OCI-LY1 (cell line): ENCODE measurements around the gene RBSN.

ENCODE experiments used
- H2AFZ ChIP-seq: fragments of 200-600 bp; sonication (generic), shearing (Covaris generic); 2 replicates; pipeline ENCODE4 v1.6.0; 2014; ENCODE audit warnings: antibody characterized with exemption, mild to moderate bottlenecking, low read length
- H3F3A ChIP-seq: fragments of 200-600 bp; sonication (generic), shearing (Covaris generic); 2 replicates; pipeline ENCODE4 v1.6.0; 2014; ENCODE audit warnings: mild to moderate bottlenecking, antibody characterized with exemption, low read length, moderate library complexity; ENCODE audit not compliant: insufficient read depth
- H3K27ac ChIP-seq: fragments of 200-600 bp; sonication (generic); 2 replicates; pipeline ENCODE4 v1.5.1; 2014; ENCODE audit warnings: low read length, mixed run types, mild to moderate bottlenecking, low read depth; ENCODE audit not compliant: poor library complexity, severe bottlenecking
- H3K27me3 ChIP-seq: fragments of 200-600 bp; sonication (generic); 2 replicates; pipeline ENCODE4 v1.6.0; 2014; ENCODE audit warnings: antibody characterized with exemption, mild to moderate bottlenecking, low read length, moderate library complexity; ENCODE audit not compliant: insufficient read depth
- H3K36me3 ChIP-seq: fragments of 200-600 bp; sonication (generic); 2 replicates; pipeline ENCODE4 v1.6.1; 2014; ENCODE audit warnings: mild to moderate bottlenecking, antibody characterized with exemption, low read length, moderate library complexity, mixed read lengths; ENCODE audit not compliant: insufficient read depth
- H3K4me1 ChIP-seq: fragments of 200-600 bp; sonication (generic); 2 replicates; pipeline ENCODE4 v1.5.1; 2014; ENCODE audit warnings: mild to moderate bottlenecking, low read length, moderate library complexity; ENCODE audit not compliant: insufficient read depth, severe bottlenecking
- H3K4me2 ChIP-seq: fragments of 200-600 bp; sonication (generic), shearing (Covaris generic); 2 replicates; pipeline ENCODE4 v1.6.1; 2014; ENCODE audit warnings: low read length
- H3K4me3 ChIP-seq: fragments of 200-600 bp; sonication (generic); 2 replicates; pipeline ENCODE4 v1.5.1; 2014; ENCODE audit warnings: low read length, low read depth, mild to moderate bottlenecking, mixed read lengths; ENCODE audit not compliant: poor library complexity, severe bottlenecking
- H3K79me2 ChIP-seq: fragments of 200-600 bp; shearing (Covaris generic); 2 replicates; pipeline ENCODE4 v1.6.1; 2016; ENCODE audit warnings: mixed run types, low read length, mixed read lengths; ENCODE audit not compliant: insufficient read depth
- H3K9ac ChIP-seq: fragments of 200-600 bp; sonication (generic), shearing (Covaris generic); 2 replicates; pipeline ENCODE4 v1.6.1; 2014; ENCODE audit warnings: mild to moderate bottlenecking, low read length, mixed read lengths
- H3K9me2 ChIP-seq: fragments of 200-600 bp; sonication (generic), shearing (Covaris generic); 2 replicates; pipeline ENCODE4 v1.6.1; 2014; ENCODE audit warnings: low read depth, mild to moderate bottlenecking, low read length, mixed read lengths
- H3K9me3 ChIP-seq: fragments of 200-600 bp; shearing (Covaris generic); 2 replicates; pipeline ENCODE4 v1.6.1; 2014; ENCODE audit warnings: low read length, mixed read lengths
- H4K20me1 ChIP-seq: fragments of 200-600 bp; sonication (generic), shearing (Covaris generic); 2 replicates; pipeline ENCODE4 v1.6.0; 2016; ENCODE audit warnings: mild to moderate bottlenecking, low read length; ENCODE audit not compliant: insufficient read depth
- EZH2 ChIP-seq: fragments of 200-600 bp; sonication (generic), shearing (Covaris generic); IDR thresholded peaks from 2 replicates; pipeline ENCODE4 v1.8.0; 2017; ENCODE audit warnings: borderline replicate concordance, mixed run types, mild to moderate bottlenecking, antibody characterized with exemption, low read length, moderate library complexity, mixed read lengths
- TF ChIP-seq, protein P1 (sequence below): fragments of 200-600 bp; sonication (generic), shearing (Covaris generic); IDR thresholded peaks from 2 replicates; pipeline ENCODE4 v1.5.1; 2017; ENCODE audit warnings: mild to moderate bottlenecking, antibody characterized with exemption, low read length, moderate library complexity, mixed read lengths

Gene RBSN

DNA sequence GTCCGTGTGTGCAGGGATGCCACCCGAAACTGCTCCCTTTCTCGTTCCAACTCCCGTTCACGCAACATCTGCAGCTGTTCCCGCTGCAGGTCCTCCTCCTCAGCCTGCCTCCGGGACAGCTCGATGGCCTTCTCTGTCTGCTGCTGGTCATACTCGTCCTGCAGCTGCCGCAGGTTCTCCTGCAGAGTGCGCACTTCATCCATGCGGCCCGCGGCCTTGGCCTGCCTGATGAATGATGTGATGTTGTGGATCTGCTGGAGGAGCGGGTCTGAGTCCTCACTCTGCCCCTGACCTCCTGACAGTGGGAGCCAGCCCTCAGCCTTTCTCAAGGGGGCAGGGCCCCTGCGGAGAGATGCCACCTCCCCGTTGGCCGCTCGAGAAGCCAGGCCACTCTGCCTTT, 24.4 kb downstream of the RBSN start:
- Histone ChIP-seq H3K9me2 (no peaks in the 10 kb centered on the region), H3K79me2 (no peaks in the 10 kb centered on the region), H3K27me3 (no peaks in the 10 kb centered on the region), H3K9ac (no peak overlapping the region), H3K27ac (no peak overlapping the region), H3K4me3 (no peak overlapping the region), H3K4me1 (no peaks in the 10 kb centered on the region), H4K20me1 (no peaks in the 10 kb centered on the region), H3F3A (no peaks in the 10 kb centered on the region), H2AFZ (no peak overlapping the region), H3K36me3 (peaks cover 86% of the 10 kb centered on the region), H3K9me3 (no peaks in the 10 kb centered on the region), H3K4me2 (no peak overlapping the region)
- no peak for TF ChIP-seq EZH2
- TF ChIP-seq, protein P1, sequence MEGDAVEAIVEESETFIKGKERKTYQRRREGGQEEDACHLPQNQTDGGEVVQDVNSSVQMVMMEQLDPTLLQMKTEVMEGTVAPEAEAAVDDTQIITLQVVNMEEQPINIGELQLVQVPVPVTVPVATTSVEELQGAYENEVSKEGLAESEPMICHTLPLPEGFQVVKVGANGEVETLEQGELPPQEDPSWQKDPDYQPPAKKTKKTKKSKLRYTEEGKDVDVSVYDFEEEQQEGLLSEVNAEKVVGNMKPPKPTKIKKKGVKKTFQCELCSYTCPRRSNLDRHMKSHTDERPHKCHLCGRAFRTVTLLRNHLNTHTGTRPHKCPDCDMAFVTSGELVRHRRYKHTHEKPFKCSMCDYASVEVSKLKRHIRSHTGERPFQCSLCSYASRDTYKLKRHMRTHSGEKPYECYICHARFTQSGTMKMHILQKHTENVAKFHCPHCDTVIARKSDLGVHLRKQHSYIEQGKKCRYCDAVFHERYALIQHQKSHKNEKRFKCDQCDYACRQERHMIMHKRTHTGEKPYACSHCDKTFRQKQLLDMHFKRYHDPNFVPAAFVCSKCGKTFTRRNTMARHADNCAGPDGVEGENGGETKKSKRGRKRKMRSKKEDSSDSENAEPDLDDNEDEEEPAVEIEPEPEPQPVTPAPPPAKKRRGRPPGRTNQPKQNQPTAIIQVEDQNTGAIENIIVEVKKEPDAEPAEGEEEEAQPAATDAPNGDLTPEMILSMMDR: no peak

DNA sequence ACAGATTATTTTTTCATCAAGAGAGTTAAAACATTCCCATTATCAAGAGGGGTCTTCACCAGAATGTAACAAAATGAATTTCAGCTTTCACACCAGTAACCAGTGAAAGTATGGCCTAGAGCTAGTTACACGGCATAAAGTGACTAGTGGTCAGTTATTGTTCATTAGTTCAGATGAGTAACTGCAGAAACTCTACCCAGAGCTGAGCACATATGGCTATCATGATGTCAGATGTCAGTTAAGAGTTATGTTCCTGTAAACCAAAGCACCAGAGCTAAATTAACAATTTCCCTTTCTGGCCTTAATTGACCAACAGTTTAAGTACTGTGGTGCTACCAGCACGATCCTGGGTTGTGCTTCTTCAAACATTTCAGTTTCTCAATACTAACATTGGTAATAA, 27.2 kb downstream of the RBSN start:
- H3F3A ChIP-seq: no peaks in the 10 kb centered on the region
- H3K9me2 ChIP-seq: no peaks in the 10 kb centered on the region
- no peaks in the 10 kb centered on the region for H3K79me2 ChIP-seq
- TF ChIP-seq, protein P1: no peak
- no peak for TF ChIP-seq EZH2
- H4K20me1 ChIP-seq: no peaks in the 10 kb centered on the region
- no peaks in the 10 kb centered on the region for H3K9me3 ChIP-seq
- H3K4me2 ChIP-seq: no peak overlapping the region
- H2AFZ ChIP-seq: no peak overlapping the region
- peaks cover 62% of the 10 kb centered on the region for H3K36me3 ChIP-seq
- no peaks in the 10 kb centered on the region for H3K27me3 ChIP-seq
- H3K9ac ChIP-seq: no peak overlapping the region
- H3K4me3 ChIP-seq: no peak overlapping the region
- no peak overlapping the region for H3K27ac ChIP-seq
- no peaks in the 10 kb centered on the region for H3K4me1 ChIP-seq

DNA sequence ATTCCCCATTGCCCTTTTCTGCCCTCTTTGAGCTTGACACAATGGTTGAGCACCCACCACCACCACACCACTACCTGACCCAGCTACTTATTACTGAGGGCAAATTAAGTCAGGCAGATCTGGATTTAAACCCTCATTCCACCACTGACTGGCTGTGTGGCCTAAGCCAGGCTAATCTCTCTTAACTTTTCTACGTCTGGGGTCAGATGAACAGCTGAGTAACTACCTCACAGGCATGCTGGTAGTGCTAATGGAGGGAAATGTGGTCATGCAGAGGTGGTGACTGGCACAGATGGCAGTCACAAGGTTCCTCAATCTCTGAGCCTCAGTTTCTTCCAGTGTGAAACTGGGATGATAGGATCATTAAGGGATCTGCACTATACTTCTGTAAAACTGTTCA, 29.5 kb downstream of the RBSN start:
- Histone ChIP-seq H3K9ac (no peak overlapping the region), H3K27me3 (no peaks in the 10 kb centered on the region), H3F3A (no peaks in the 10 kb centered on the region), H2AFZ (no peak overlapping the region), H3K79me2 (peaks cover 5% of the 10 kb centered on the region), H4K20me1 (no peaks in the 10 kb centered on the region), H3K4me3 (no peak overlapping the region), H3K9me2 (no peaks in the 10 kb centered on the region), H3K27ac (no peak overlapping the region), H3K9me3 (no peaks in the 10 kb centered on the region), H3K4me1 (peaks cover 5% of the 10 kb centered on the region), H3K36me3 (peaks cover 40% of the 10 kb centered on the region), H3K4me2 (no peak overlapping the region)
- TF ChIP-seq, protein P1: no peak
- TF ChIP-seq EZH2: no peak
